ENCODE data around the gene INTS11.

INTS11 gene

GRCh38 chr1:1342584-1343115 lies 18.2 kb upstream of the INTS11 start:
- no peak for DNase-seq

- DNase-seq: no peak
Measured at GRCh38 chr1:1342061-1342562, 17.7 kb upstream of the INTS11 start.

GRCh38 chr1:1341549-1342021 lies 17.1 kb upstream of the INTS11 start:
- no peak for DNase-seq

- no peak for DNase-seq
Measured at GRCh38 chr1:1340791-1341548, 16.5 kb upstream of the INTS11 start.

- DNase-seq: no peak
Measured at GRCh38 chr1:1340185-1340584, 15.7 kb upstream of the INTS11 start.

- no peak for DNase-seq
Measured at GRCh38 chr1:1338278-1338677, 13.8 kb upstream of the INTS11 start.

- DNase-seq: no peak
Measured at GRCh38 chr1:1337793-1338147, 13.3 kb upstream of the INTS11 start.

- DNase-seq: no peak
Measured at GRCh38 chr1:1336931-1337792, 12.7 kb upstream of the INTS11 start.

- no peak for DNase-seq
Measured at GRCh38 chr1:1336446-1336845, 12.0 kb upstream of the INTS11 start.

- no peak for DNase-seq
Measured at GRCh38 chr1:1335792-1336248, 11.4 kb upstream of the INTS11 start.

- no peak for DNase-seq
Measured at GRCh38 chr1:1335283-1335682, 10.8 kb upstream of the INTS11 start.

GRCh38 chr1:1334835-1335234 lies 10.4 kb upstream of the INTS11 start:
- peak; percentile 85 for DNase-seq

GRCh38 chr1:1333551-1334241 lies 9.2 kb upstream of the INTS11 start:
- no peak for DNase-seq

- DNase-seq: no peak
Measured at GRCh38 chr1:1332774-1333480, 8.5 kb upstream of the INTS11 start.

GRCh38 chr1:1332031-1332755 lies 7.7 kb upstream of the INTS11 start:
- no peak for DNase-seq

GRCh38 chr1:1331068-1331965 lies 6.9 kb upstream of the INTS11 start, which contains the start of gene TAS1R3:
Gene TAS1R3 (plus strand): TSS chr1:1331280. CDS start chr1:1331346, 66 bp downstream.
- no peak for DNase-seq

- no peak for DNase-seq
Measured at GRCh38 chr1:1330366-1331067, 6.1 kb upstream of the INTS11 start.

GRCh38 chr1:1329304-1330210 lies 5.1 kb upstream of the INTS11 start:
- no peak for DNase-seq

GRCh38 chr1:1328254-1328653 lies 3.8 kb upstream of the INTS11 start:
- no peak for DNase-seq

Data from islet precursor cell (in vitro differentiated cells).